Endothelial cell of umbilical vein (primary cell): Measurements from ENCODE around the gene PXK. TPM values are rescaled to one million over a fixed set of nuclear protein-coding genes. Genes with fewer than 3 reads are reported as not detected.
A peak's percentile ranks its signal among the peaks of the same experiment; 100 is the strongest.

Source experiments
- BruUV-seq: library from RNA; stranded (reverse); fragments of 400-500 nt; replicated peaks from 2 replicates; lab custom pipeline; 2021; lab: Mats Ljungman, UMichigan
- CTCF ChIA-PET: fragments of 300-600, 350-600 bp; sonication (Branson Sonifier 250); formaldehyde crosslinking; loops from one replicate; lab custom pipeline; 2021; ENCODE audit warnings: antibody characterized with exemption, inconsistent platforms; lab: Charles Lee
- POLR2A ChIA-PET: fragments of 300-600, 350-600 bp; sonication (Branson Sonifier 250); formaldehyde crosslinking; loops from one replicate; lab custom pipeline; 2021; ENCODE audit warnings: antibody characterized with exemption, inconsistent platforms; lab: Charles Lee
- DNase-seq: peaks from one replicate; pipeline ENCODE4 v3.0.0-alpha.2; 2011; ENCODE audit warnings: low read depth, low spot score
- FAIRE-seq: peaks from 2 replicates; lab custom pipeline; 2011; peaks lifted over from hg19 to GRCh38; lab: Jason Lieb, UNC
- H2AFZ ChIP-seq: 2 replicates; pipeline ENCODE4 v1.6.0; 2012; ENCODE audit warnings: low read depth, low read length, control low read depth, inconsistent platforms
- H3K27ac ChIP-seq: 2 replicates; pipeline ENCODE4 v1.5.1; 2011; ENCODE audit warnings: low read depth, mild to moderate bottlenecking, control low read depth, low read length, moderate library complexity; ENCODE audit not compliant: insufficient read depth
- H3K27me3 ChIP-seq, 2 experiments: 2 replicates each; pipeline versions ENCODE4 v1.6.0 to v1.6.1; 2011; ENCODE audit warnings: low read length in 2 of 2, mixed read lengths in 1 of 2; ENCODE audit not compliant: control insufficient read depth in 2 of 2, insufficient read depth in 2 of 2
- H3K36me3 ChIP-seq, 2 experiments: 2 replicates in 1 of 2; 3 replicates in 1 of 2; pipeline ENCODE4 v1.5.1; 2011; ENCODE audit warnings: low read length in 2 of 2, mild to moderate bottlenecking in 1 of 2, moderate library complexity in 1 of 2; ENCODE audit not compliant: control insufficient read depth in 2 of 2, insufficient read depth in 2 of 2; ENCODE audit errors: extremely low read depth in 1 of 2
- H3K4me1 ChIP-seq: 3 replicates; pipeline ENCODE4 v1.5.1; 2011; ENCODE audit warnings: mild to moderate bottlenecking, low read length; ENCODE audit not compliant: control insufficient read depth, insufficient read depth; ENCODE audit errors: extremely low read depth
- H3K4me2 ChIP-seq: 2 replicates; pipeline ENCODE4 v1.6.1; 2011; ENCODE audit warnings: low read length, control low read depth, mixed read lengths; ENCODE audit not compliant: insufficient read depth
- H3K4me3 ChIP-seq, 3 experiments: fragments of 200-600 bp in 1 of 3; sonication (generic), shearing (Covaris generic) in 1 of 3; replicated peaks in 1 of 3; 2 replicates each; pipeline ENCODE4 v1.5.1; 2011 to 2016; ENCODE audit warnings: control low read depth in 3 of 3, low read length in 3 of 3, mild to moderate bottlenecking in 2 of 3, inconsistent platforms in 1 of 3, low read depth in 1 of 3, moderate library complexity in 1 of 3; ENCODE audit not compliant: insufficient read depth in 1 of 3
- H3K79me2 ChIP-seq: 2 replicates; pipeline ENCODE4 v1.6.0; 2012; ENCODE audit warnings: low read length, inconsistent platforms; ENCODE audit not compliant: control insufficient read depth, insufficient read depth
- H3K9ac ChIP-seq: replicated peaks from 2 replicates; pipeline ENCODE3; 2011; ENCODE audit warnings: low read length, control low read depth; ENCODE audit not compliant: insufficient read depth; ENCODE audit errors: extremely low read depth
- H3K9me1 ChIP-seq: replicated peaks from 3 replicates; pipeline ENCODE4 v1.6.0; 2011; ENCODE audit warnings: mild to moderate bottlenecking, low read length; ENCODE audit not compliant: control insufficient read depth, insufficient read depth; ENCODE audit errors: extremely low read depth
- H3K9me3 ChIP-seq: replicated peaks from 2 replicates; pipeline ENCODE4 v1.5.1; 2012; ENCODE audit warnings: low read length, inconsistent platforms; ENCODE audit not compliant: control insufficient read depth, insufficient read depth
- H4K20me1 ChIP-seq: replicated peaks from 2 replicates; pipeline ENCODE3; 2011; ENCODE audit warnings: mild to moderate bottlenecking, low read length; ENCODE audit not compliant: control insufficient read depth, insufficient read depth; ENCODE audit errors: extremely low read depth
- EZH2 ChIP-seq: IDR thresholded peaks from 2 replicates; pipeline ENCODE4 v1.6.1; 2012; ENCODE audit warnings: borderline replicate concordance, low read depth, mild to moderate bottlenecking, moderate library complexity, low read length, inconsistent platforms; ENCODE audit not compliant: severe bottlenecking
- FOS ChIP-seq: IDR thresholded peaks from 2 replicates; pipeline ENCODE4 v1.6.1; 2011; ENCODE audit warnings: mild to moderate bottlenecking, low read length, moderate library complexity, borderline replicate concordance; ENCODE audit not compliant: insufficient read depth
- GATA2 ChIP-seq: IDR thresholded peaks from 2 replicates; pipeline ENCODE4 v1.7.0; 2011; ENCODE audit warnings: low read depth, mild to moderate bottlenecking, moderate library complexity, mixed read lengths, low read length; ENCODE audit not compliant: insufficient read length, insufficient read depth
- JUN ChIP-seq: IDR thresholded peaks from 2 replicates; pipeline ENCODE4 v1.6.1; 2011; ENCODE audit warnings: borderline replicate concordance, low read depth; ENCODE audit not compliant: insufficient read length, insufficient read depth
- MYC ChIP-seq: IDR thresholded peaks from one replicate; pipeline ENCODE4 v1.6.1; 2011; ENCODE audit warnings: mild to moderate bottlenecking, low read depth, low read length
- POLR2A ChIP-seq: IDR thresholded peaks from 2 replicates; pipeline ENCODE4 v1.6.1; 2012; ENCODE audit warnings: low read depth, mild to moderate bottlenecking, control low read depth, low read length
- POLR2AphosphoS5 ChIP-seq: IDR thresholded peaks from 2 replicates; pipeline ENCODE4 v1.6.1; 2012; ENCODE audit warnings: low read depth, mild to moderate bottlenecking, control low read depth, low read length, moderate library complexity; ENCODE audit not compliant: insufficient read depth
- dilution Hi-C: fragments of 300-500 bp; cut with MboI; formaldehyde crosslinking; loops from one replicate; pipeline ENCODE4 v1.15.0; 2019; ENCODE audit warnings: low sequenced_read_pairs; ENCODE audit not compliant: extremely low pct_ligation_motif_present
- intact Hi-C: fragments of 100-400 bp; cut with micrococcal nuclease; formaldehyde crosslinking; loops from one replicate; pipeline ENCODE4 v1.10.0; 2022
- polyA plus RNA-seq, 4 experiments: library from polyadenylated mRNA; depleted of rRNA in 3 of 4; stranded (reverse) in 3 of 4; unstranded in 1 of 4; fragments of >200 nt; gene quantifications; 2 replicates each; pipeline versions ENCODE4 v1.2.1 to v1.2.3, GENCODE V29; 2011 to 2012; ENCODE audit warnings: missing spikeins in 1 of 4
- total RNA-seq: library from RNA; stranded (reverse); gene quantifications from 2 replicates; pipeline ENCODE4 v1.2.3, GENCODE V29; 2021
- TF ChIP-seq, protein P1 (sequence below), 2 donors: IDR thresholded peaks; 1 replicate in 1 of 2; 2 replicates in 1 of 2; pipeline ENCODE4 v1.5.1; 2011; ENCODE audit warnings: low read length in 2 of 2, mild to moderate bottlenecking in 2 of 2, moderate library complexity in 2 of 2, control low read depth in 1 of 2, inconsistent platforms in 1 of 2, low read depth in 1 of 2; ENCODE audit not compliant: insufficient read depth in 1 of 2; ENCODE audit errors: extremely low read depth in 1 of 2
- TF ChIP-seq, protein P2 (sequence below): IDR thresholded peaks from 2 replicates; pipeline ENCODE4 v1.6.1; 2011; ENCODE audit not compliant: insufficient read depth, insufficient read length

The PXK gene
- total and polyA plus RNA-seq, 2 donors (not counting 3 experiments of a cell fraction or from before 2014, with no cell fraction given): 11.3 to 14.6 TPM

DNA sequence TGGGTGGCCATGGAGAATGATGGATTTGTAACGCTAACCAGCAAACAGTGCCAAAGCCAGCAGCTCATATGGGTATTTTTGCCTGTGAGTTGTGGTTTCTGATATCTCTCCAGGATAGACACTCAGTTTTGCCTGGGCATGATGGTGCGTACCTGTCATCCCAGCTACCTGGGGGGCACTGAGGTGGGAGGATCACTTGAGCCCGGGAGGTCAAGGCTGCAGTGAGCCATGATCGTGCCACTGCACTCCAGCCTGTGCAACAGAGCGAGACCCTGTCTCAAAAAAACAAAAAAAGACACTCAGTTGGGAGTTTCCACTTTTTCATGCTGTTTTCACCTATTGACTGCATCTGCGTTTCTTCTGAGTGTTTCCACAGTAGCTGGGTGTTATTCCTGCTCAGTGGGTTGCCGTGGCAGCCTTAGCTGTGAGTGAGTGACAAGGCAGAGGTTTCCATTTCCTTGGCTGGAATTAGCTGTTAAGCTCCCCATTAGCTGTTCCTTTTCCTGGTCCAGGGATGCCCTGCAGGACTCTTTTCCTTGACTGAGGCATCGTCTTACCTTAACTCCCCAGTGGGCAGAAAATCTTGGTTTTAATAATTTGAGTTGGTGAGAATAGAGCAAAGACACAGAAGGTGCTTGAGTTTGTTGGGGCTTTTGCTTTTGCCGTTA lies 40.9 kb upstream of the PXK start:
- Histone ChIP-seq H3K4me1 (no peaks in the 10 kb centered on the region), H3K4me3 (no peak overlapping the region), H4K20me1 (no peaks in the 10 kb centered on the region), H3K36me3 (no peaks in the 10 kb centered on the region), H3K9me3 (no peaks in the 10 kb centered on the region), H3K79me2 (no peaks in the 10 kb centered on the region), H3K27ac (no peak overlapping the region), H3K4me2 (no peak overlapping the region), H3K9me1 (no peaks in the 10 kb centered on the region), H3K27me3 (no peaks in the 10 kb centered on the region), H3K9ac (no peak overlapping the region), H2AFZ (no peak overlapping the region)
- ChIA-PET CTCF (interaction anchor here (0.9 to 4.9 kb wide), 4 partner anchors 14 to 114 kb away, joined by 4 to 28 read pairs (median 15); partner anchors contain the start of genes HTD2 and RPP14), POLR2A (no interaction called here)
- TF ChIP-seq POLR2AphosphoS5 (no peak), JUN (no peak), EZH2 (no peak)
- no peak for FAIRE-seq
- intact Hi-C loops (no loop called here), dilution Hi-C loops (no loop called here)
- no TSS peak for BruUV-seq
- DNase-seq: peak; percentile 28

DNA sequence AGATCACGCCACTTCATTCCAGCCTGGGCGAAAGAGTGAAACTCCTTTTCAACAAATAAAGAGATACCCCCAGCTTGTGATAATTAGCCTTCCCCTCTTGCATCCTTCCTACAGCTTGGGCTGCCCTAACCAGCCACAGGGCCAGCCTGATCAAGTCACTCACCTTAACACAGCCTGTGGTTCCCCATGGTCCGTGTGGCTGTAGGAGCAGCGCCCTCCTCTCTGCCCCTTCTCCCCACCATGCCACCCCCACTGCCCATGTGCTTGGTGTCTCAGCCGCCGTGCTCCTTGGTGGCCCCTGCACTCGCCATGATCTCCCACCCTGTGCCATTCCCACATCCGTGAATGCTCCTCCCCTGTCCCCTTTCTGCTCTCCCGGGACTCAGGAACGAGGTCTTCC lies 39.8 kb upstream of the PXK start:
- Histone ChIP-seq H3K4me3 (no peak overlapping the region), H3K79me2 (no peaks in the 10 kb centered on the region), H3K27me3 (no peaks in the 10 kb centered on the region), H3K36me3 (no peaks in the 10 kb centered on the region), H2AFZ (no peak overlapping the region), H3K4me2 (no peak overlapping the region), H3K4me1 (no peaks in the 10 kb centered on the region), H3K9me1 (no peaks in the 10 kb centered on the region), H3K27ac (no peak overlapping the region), H3K9me3 (no peaks in the 10 kb centered on the region), H3K9ac (no peak overlapping the region), H4K20me1 (no peaks in the 10 kb centered on the region)
- FAIRE-seq (no peak), DNase-seq (no peak)
- TF ChIP-seq FOS (no peak), EZH2 (no peak), POLR2AphosphoS5 (no peak), GATA2 (no peak), MYC (no peak), JUN (no peak), POLR2A (no peak)
- TF ChIP-seq, protein P1, sequence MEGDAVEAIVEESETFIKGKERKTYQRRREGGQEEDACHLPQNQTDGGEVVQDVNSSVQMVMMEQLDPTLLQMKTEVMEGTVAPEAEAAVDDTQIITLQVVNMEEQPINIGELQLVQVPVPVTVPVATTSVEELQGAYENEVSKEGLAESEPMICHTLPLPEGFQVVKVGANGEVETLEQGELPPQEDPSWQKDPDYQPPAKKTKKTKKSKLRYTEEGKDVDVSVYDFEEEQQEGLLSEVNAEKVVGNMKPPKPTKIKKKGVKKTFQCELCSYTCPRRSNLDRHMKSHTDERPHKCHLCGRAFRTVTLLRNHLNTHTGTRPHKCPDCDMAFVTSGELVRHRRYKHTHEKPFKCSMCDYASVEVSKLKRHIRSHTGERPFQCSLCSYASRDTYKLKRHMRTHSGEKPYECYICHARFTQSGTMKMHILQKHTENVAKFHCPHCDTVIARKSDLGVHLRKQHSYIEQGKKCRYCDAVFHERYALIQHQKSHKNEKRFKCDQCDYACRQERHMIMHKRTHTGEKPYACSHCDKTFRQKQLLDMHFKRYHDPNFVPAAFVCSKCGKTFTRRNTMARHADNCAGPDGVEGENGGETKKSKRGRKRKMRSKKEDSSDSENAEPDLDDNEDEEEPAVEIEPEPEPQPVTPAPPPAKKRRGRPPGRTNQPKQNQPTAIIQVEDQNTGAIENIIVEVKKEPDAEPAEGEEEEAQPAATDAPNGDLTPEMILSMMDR (IDR thresholded peaks at IDR 0.05; ENCODE audit: extremely low read depth in 1 of 2, insufficient read depth in 1 of 2, low read depth in 1 of 2, low read length in 2 of 2): no peak
- TF ChIP-seq, protein P2, sequence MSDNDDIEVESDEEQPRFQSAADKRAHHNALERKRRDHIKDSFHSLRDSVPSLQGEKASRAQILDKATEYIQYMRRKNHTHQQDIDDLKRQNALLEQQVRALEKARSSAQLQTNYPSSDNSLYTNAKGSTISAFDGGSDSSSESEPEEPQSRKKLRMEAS: no peak
- POLR2A ChIA-PET: no interaction called here
- intact Hi-C loops (no loop called here), dilution Hi-C loops (no loop called here)
- CTCF ChIA-PET: interaction anchor here (0.9 to 4.9 kb wide), 5 partner anchors 13 to 115 kb away, joined by 4 to 28 read pairs (median 6); partner anchors contain the start of genes HTD2 and RPP14
- BruUV-seq: no TSS peak
